Measurements from ENCODE around the gene PLXDC2. TPM values are rescaled to one million over a fixed set of nuclear protein-coding genes. Genes with fewer than 3 reads are reported as not detected.

PLXDC2 gene
- total and polyA plus RNA-seq, 2 experiments from 2014 or later: 10.3 to 22.6 TPM

DNA sequence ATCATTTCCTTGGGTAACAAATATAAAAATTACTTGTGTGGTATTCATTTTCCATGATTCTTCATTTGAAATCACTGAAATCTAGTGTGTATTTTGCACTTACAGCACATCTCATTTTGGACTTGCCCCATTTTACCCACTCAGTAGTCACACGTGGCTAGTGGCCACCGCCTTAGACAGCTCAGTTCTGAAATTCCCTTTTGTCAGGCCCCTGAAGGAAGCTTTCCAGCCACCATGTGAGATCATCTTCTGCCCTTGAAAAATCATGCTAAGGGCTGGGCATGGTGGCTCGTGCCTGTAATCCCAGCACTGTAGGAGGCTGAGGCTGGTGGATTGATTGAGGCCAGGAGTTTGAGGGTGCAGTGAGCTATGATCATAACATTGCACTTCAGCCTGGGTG is 79.3 kb downstream of the PLXDC2 start:
- H3K9me3 ChIP-seq (ENCODE audit: low read depth): no peaks in the 10 kb centered on the region
- H3K4me3 ChIP-seq: no peak overlapping the region
- no peaks in the 10 kb centered on the region for H3K27me3 ChIP-seq
- TF ChIP-seq CTCF (IDR thresholded peaks at IDR 0.05; ENCODE audit: low read depth, low read length): no peak
- peaks cover 29% of the 10 kb centered on the region for H3K4me1 ChIP-seq (ENCODE audit: low read depth)
- DNase-seq (ENCODE audit: low read depth in 1 of 2, low spot score in 1 of 2): no peak
- no peak overlapping the region for H3K27ac ChIP-seq
- H3K36me3 ChIP-seq: no peaks in the 10 kb centered on the region

- Histone ChIP-seq H3K36me3 (no peaks in the 10 kb centered on the region), H3K27ac (no peak overlapping the region), H3K9me3 (ENCODE audit: low read depth) (no peaks in the 10 kb centered on the region), H3K4me1 (ENCODE audit: low read depth) (peaks cover 11% of the 10 kb centered on the region), H3K27me3 (no peaks in the 10 kb centered on the region), H3K4me3 (no peak overlapping the region)
- no peak for DNase-seq (ENCODE audit: low read depth in 1 of 2, low spot score in 1 of 2)
- no peak for TF ChIP-seq CTCF (IDR thresholded peaks at IDR 0.05; ENCODE audit: low read depth, low read length)
Observed at GRCh38 chr10:19902456-19902855, 86.2 kb downstream of the PLXDC2 start.

DNA sequence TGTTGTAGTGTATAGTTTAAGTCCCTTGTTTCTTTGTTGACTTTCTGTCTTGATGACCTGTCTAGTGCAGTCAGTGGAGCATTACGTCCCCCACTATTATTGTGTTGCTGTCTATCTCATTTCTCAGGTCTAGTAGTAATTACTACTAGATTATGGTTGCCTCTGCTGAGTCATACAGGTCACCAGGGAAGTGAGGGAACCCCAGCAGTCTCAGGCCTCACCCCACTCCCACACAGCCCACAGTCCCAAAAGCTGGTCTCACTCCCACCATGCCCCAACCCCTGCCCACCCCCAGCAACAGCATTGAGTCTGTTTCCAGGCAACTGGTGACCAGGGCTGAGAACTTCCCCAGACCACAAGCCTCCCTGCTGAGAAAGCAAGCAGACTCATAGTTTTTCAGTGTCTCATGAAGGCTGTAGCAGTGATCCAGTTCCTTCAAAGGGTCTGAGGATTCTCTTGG is 88.0 kb downstream of the PLXDC2 start:
- peak in 1 of 2 donors; percentile 41 for DNase-seq (ENCODE audit: low read depth in 1 of 2, low spot score in 1 of 2)
- no peaks in the 10 kb centered on the region for H3K9me3 ChIP-seq (ENCODE audit: low read depth)
- no peak overlapping the region for H3K4me3 ChIP-seq
- no peaks in the 10 kb centered on the region for H3K27me3 ChIP-seq
- no peak overlapping the region for H3K27ac ChIP-seq
- no peak for TF ChIP-seq CTCF (IDR thresholded peaks at IDR 0.05; ENCODE audit: low read depth, low read length)
- no peaks in the 10 kb centered on the region for H3K36me3 ChIP-seq
- peaks cover 17% of the 10 kb centered on the region for H3K4me1 ChIP-seq (ENCODE audit: low read depth)

DNA sequence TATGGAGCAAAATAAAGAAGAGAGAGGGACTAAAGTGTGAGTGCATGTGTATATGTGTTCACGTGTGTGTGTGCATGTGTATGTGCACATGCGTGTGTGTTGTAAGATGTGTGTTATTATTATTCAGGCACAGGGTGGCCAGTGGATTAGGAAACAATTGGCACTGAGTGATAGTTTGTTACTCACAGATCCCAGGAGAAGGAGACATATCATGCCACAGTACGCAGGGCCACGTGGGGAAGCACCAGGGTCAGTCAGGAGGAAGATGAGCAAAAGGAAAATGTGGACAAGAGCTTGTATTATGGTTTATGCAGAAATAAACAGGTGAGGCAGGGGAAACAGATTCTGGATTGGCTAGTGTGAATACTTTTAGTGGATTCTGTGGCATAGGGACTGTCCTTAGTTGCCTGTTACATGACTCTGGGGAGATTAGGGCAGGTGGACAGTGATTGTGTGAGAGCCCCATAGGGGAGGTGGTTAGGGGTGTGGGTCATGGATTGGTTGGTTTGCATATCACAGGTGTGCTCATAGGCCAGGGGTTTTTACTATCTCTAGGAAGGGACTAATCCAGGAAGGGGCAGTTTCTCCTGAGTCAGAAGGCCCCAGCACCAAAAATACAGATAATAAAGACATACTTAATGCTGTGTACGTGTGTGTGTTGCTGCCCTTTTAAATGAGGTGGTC is 90.0 kb downstream of the PLXDC2 start:
- no peak for DNase-seq (ENCODE audit: low read depth in 1 of 2, low spot score in 1 of 2)
- no peak overlapping the region for H3K4me3 ChIP-seq
- H3K27me3 ChIP-seq: no peaks in the 10 kb centered on the region
- peaks cover 17% of the 10 kb centered on the region for H3K4me1 ChIP-seq (ENCODE audit: low read depth)
- TF ChIP-seq CTCF (IDR thresholded peaks at IDR 0.05; ENCODE audit: low read depth, low read length): no peak
- H3K9me3 ChIP-seq (ENCODE audit: low read depth): no peaks in the 10 kb centered on the region
- peak overlapping the region; percentile 30 for H3K27ac ChIP-seq
- no peaks in the 10 kb centered on the region for H3K36me3 ChIP-seq

- H3K4me1 ChIP-seq (ENCODE audit: low read depth): peaks cover 22% of the 10 kb centered on the region
- no peaks in the 10 kb centered on the region for H3K9me3 ChIP-seq (ENCODE audit: low read depth)
- H3K27me3 ChIP-seq: no peaks in the 10 kb centered on the region
- H3K4me3 ChIP-seq: no peak overlapping the region
- no peak for TF ChIP-seq CTCF (IDR thresholded peaks at IDR 0.05; ENCODE audit: low read depth, low read length)
- no peak overlapping the region for H3K27ac ChIP-seq
- DNase-seq (ENCODE audit: low read depth in 1 of 2, low spot score in 1 of 2): no peak
- no peaks in the 10 kb centered on the region for H3K36me3 ChIP-seq
Observed at GRCh38 chr10:19908991-19909696, 92.9 kb downstream of the PLXDC2 start.
